H1 (cell line): Measurements from ENCODE around the gene ZNF493. TPM values are rescaled to one million over a fixed set of nuclear protein-coding genes. Genes with fewer than 3 reads are reported as not detected.

Source experiments
- CTCF ChIA-PET: fragments of 300-600 bp; sonication (Branson Sonifier 250); formaldehyde crosslinking; loops from one replicate; lab custom pipeline; 2021; ENCODE audit not compliant: partially characterized antibody; lab: Charles Lee
- POLR2A ChIA-PET: fragments of 300-600 bp; sonication (Branson Sonifier 250); formaldehyde crosslinking; loops from one replicate; lab custom pipeline; 2021; ENCODE audit warnings: inconsistent platforms; ENCODE audit not compliant: partially characterized antibody; lab: Charles Lee
- DNase-seq, 2 experiments: peaks; one replicate each; pipeline versions ENCODE4 v3.0.0 to v3.0.0-alpha.2; 2010 to 2022; ENCODE audit warnings: low spot score in 2 of 2, low read depth in 1 of 2, mixed read lengths in 1 of 2
- FAIRE-seq: peaks from 2 replicates; lab custom pipeline; 2011; peaks lifted over from hg19 to GRCh38; lab: Jason Lieb, UNC
- H2AFZ ChIP-seq: 2 replicates; pipeline ENCODE4 v1.8.1; 2012; ENCODE audit warnings: low read length, inconsistent platforms
- H2AK5ac ChIP-seq: 2 replicates; pipeline ENCODE4 v1.6.1; 2013; ENCODE audit warnings: low read depth, low read length
- H2BK120ac ChIP-seq: replicated peaks from 2 replicates; pipeline ENCODE3; 2013; ENCODE audit warnings: low read depth, low read length, inconsistent platforms
- H2BK12ac ChIP-seq: 2 replicates; pipeline ENCODE4 v1.6.1; 2013; ENCODE audit warnings: low read depth, low read length
- H2BK15ac ChIP-seq: 2 replicates; pipeline ENCODE4 v1.6.1; 2013; ENCODE audit warnings: low read length
- H2BK20ac ChIP-seq: 2 replicates; pipeline ENCODE4 v1.6.1; 2013; ENCODE audit warnings: low read length
- H2BK5ac ChIP-seq: 2 replicates; pipeline ENCODE4 v1.6.1; 2013; ENCODE audit warnings: low read depth, low read length
- H3K14ac ChIP-seq: 2 replicates; pipeline ENCODE4 v1.6.1; 2013; ENCODE audit warnings: inconsistent platforms; ENCODE audit not compliant: insufficient read length
- H3K18ac ChIP-seq: 2 replicates; pipeline ENCODE4 v1.6.1; 2013; ENCODE audit warnings: low read length; ENCODE audit errors: extremely low read depth
- H3K23ac ChIP-seq: 2 replicates; pipeline ENCODE4 v1.6.1; 2013; ENCODE audit warnings: inconsistent platforms; ENCODE audit not compliant: insufficient read length
- H3K23me2 ChIP-seq: 2 replicates; pipeline ENCODE4 v1.6.1; 2013; ENCODE audit warnings: low read depth, low read length
- H3K27ac ChIP-seq: 2 replicates; pipeline ENCODE4 v1.6.1; 2011; ENCODE audit warnings: low read depth, low read length, inconsistent platforms
- H3K27me3 ChIP-seq, 4 experiments: replicated peaks in 1 of 4; 1 replicate in 1 of 4; 2 replicates in 3 of 4; pipeline versions ENCODE4 v1.6.1 to v1.8.1; 2011 to 2013; ENCODE audit warnings: low read length in 3 of 4, mild to moderate bottlenecking in 3 of 4, inconsistent platforms in 2 of 4, mixed read lengths in 2 of 4, moderate library complexity in 1 of 4; ENCODE audit not compliant: control insufficient read depth in 3 of 4, insufficient read depth in 3 of 4; ENCODE audit errors: extremely low read depth in 1 of 4
- H3K36me3 ChIP-seq, 4 experiments: 2 replicates each; pipeline versions ENCODE4 v1.6.1 to v1.8.1; 2011 to 2013; ENCODE audit warnings: mild to moderate bottlenecking in 4 of 4, low read length in 3 of 4, moderate library complexity in 2 of 4, control low read depth in 1 of 4, inconsistent platforms in 1 of 4; ENCODE audit not compliant: insufficient read depth in 4 of 4, control insufficient read depth in 2 of 4
- H3K4ac ChIP-seq: replicated peaks from 2 replicates; pipeline ENCODE3; 2013; ENCODE audit warnings: low read length, low read depth, mixed read lengths, inconsistent platforms; ENCODE audit not compliant: insufficient read length
- H3K4me1 ChIP-seq, 4 experiments: replicated peaks in 1 of 4; 1 replicate in 1 of 4; 2 replicates in 3 of 4; pipeline versions ENCODE4 v1.6.1 to v1.8.1; 2011 to 2013; ENCODE audit warnings: low read length in 3 of 4, inconsistent platforms in 2 of 4, mixed read lengths in 1 of 4; ENCODE audit not compliant: insufficient read depth in 4 of 4, control insufficient read depth in 3 of 4
- H3K4me2 ChIP-seq, 2 experiments: 2 replicates each; pipeline versions ENCODE4 v1.6.1 to v1.8.1; 2011 to 2013; ENCODE audit warnings: low read depth in 2 of 2, low read length in 2 of 2, control low read depth in 1 of 2, inconsistent platforms in 1 of 2, mild to moderate bottlenecking in 1 of 2; ENCODE audit not compliant: insufficient read depth in 1 of 2
- H3K4me3 ChIP-seq, 4 experiments: fragments of 200-600, 300-600 bp in 1 of 4; sonication (generic), shearing (Covaris generic), sonication (Bioruptor Twin) in 1 of 4; 2 replicates each; pipeline versions ENCODE4 v1.5.1 to v1.8.1; 2011 to 2016; ENCODE audit warnings: low read length in 4 of 4, low read depth in 3 of 4, control low read depth in 2 of 4, inconsistent platforms in 2 of 4, mild to moderate bottlenecking in 2 of 4, mixed read lengths in 1 of 4, moderate library complexity in 1 of 4; ENCODE audit not compliant: insufficient read depth in 2 of 4; ENCODE audit errors: extremely low read depth in 1 of 4
- H3K56ac ChIP-seq: replicated peaks from 2 replicates; pipeline ENCODE3; 2013; ENCODE audit warnings: low read depth, mild to moderate bottlenecking, mixed read lengths, low read length, inconsistent platforms; ENCODE audit not compliant: insufficient read length
- H3K79me1 ChIP-seq: 2 replicates; pipeline ENCODE4 v1.6.1; 2013; ENCODE audit warnings: low read depth, low read length, control low read depth
- H3K79me2 ChIP-seq, 2 experiments: 2 replicates each; pipeline versions ENCODE4 v1.6.1 to v1.8.1; 2012 to 2013; ENCODE audit warnings: low read length in 2 of 2, mild to moderate bottlenecking in 2 of 2, inconsistent platforms in 1 of 2; ENCODE audit not compliant: insufficient read depth in 2 of 2, control insufficient read depth in 1 of 2
- H3K9ac ChIP-seq, 4 experiments: replicated peaks in 1 of 4; 1 replicate in 1 of 4; 2 replicates in 3 of 4; pipeline versions ENCODE4 v1.6.1 to v1.8.1; 2011 to 2013; ENCODE audit warnings: low read depth in 3 of 4, low read length in 3 of 4, control low read depth in 2 of 4, mild to moderate bottlenecking in 2 of 4, moderate library complexity in 2 of 4, inconsistent platforms in 1 of 4; ENCODE audit errors: extremely low read depth in 1 of 4
- H3K9me3 ChIP-seq, 2 experiments: 2 replicates each; pipeline versions ENCODE4 v1.6.1 to v1.8.1; 2012 to 2013; ENCODE audit warnings: mild to moderate bottlenecking in 2 of 2, moderate library complexity in 2 of 2, control low read depth in 1 of 2, inconsistent platforms in 1 of 2, low read depth in 1 of 2, low read length in 1 of 2, mixed read lengths in 1 of 2; ENCODE audit not compliant: insufficient read depth in 2 of 2
- H4K20me1 ChIP-seq, 2 experiments: replicated peaks in 1 of 2; 2 replicates each; pipeline versions ENCODE3 to v1.8.1; 2011 to 2013; ENCODE audit warnings: inconsistent platforms in 2 of 2, low read length in 2 of 2, mild to moderate bottlenecking in 1 of 2; ENCODE audit not compliant: insufficient read depth in 2 of 2, control insufficient read depth in 1 of 2
- H4K5ac ChIP-seq: 2 replicates; pipeline ENCODE4 v1.6.1; 2013; ENCODE audit warnings: low read length, low read depth, mixed read lengths, inconsistent platforms; ENCODE audit not compliant: insufficient read length
- H4K8ac ChIP-seq: 2 replicates; pipeline ENCODE4 v1.8.0; 2013; ENCODE audit warnings: mild to moderate bottlenecking, moderate library complexity, low read length, inconsistent platforms; ENCODE audit not compliant: insufficient read depth; ENCODE audit errors: extremely low read depth
- H4K91ac ChIP-seq: replicated peaks from 2 replicates; pipeline ENCODE3; 2013; ENCODE audit warnings: low read length, mixed read lengths, inconsistent platforms; ENCODE audit not compliant: insufficient read length
- ASH2L ChIP-seq: fragments of 200-600, 300-600 bp; sonication (generic); IDR thresholded peaks from one replicate; pipeline ENCODE4 v1.7.1; 2017; ENCODE audit warnings: low read length
- BCL11A ChIP-seq, 2 experiments: IDR thresholded peaks; one replicate each; pipeline ENCODE4 v1.6.1; 2011; ENCODE audit warnings: low read depth in 2 of 2, low read length in 2 of 2, mild to moderate bottlenecking in 2 of 2
- CEBPB ChIP-seq: IDR thresholded peaks from 2 replicates; pipeline ENCODE4 v1.6.1; 2012; ENCODE audit warnings: low read depth, low read length
- EGR1 ChIP-seq: IDR thresholded peaks from 2 replicates; pipeline ENCODE4 v1.6.1; 2011; ENCODE audit warnings: low read depth, low read length, borderline replicate concordance
- SIRT6 ChIP-seq: IDR thresholded peaks from one replicate; pipeline ENCODE4 v1.7.1; 2012; ENCODE audit warnings: low read length, inconsistent platforms
- SP2 ChIP-seq: IDR thresholded peaks from 2 replicates; pipeline ENCODE4 v1.6.1; 2012; ENCODE audit warnings: mild to moderate bottlenecking, low read length, inconsistent platforms
- SUZ12 ChIP-seq: fragments of 200-600 bp; sonication (generic); IDR thresholded peaks from 2 replicates; pipeline ENCODE4 v1.6.1; 2012; ENCODE audit warnings: mild to moderate bottlenecking, inconsistent platforms, low read length, moderate library complexity, mixed read lengths
- TCF12 ChIP-seq: IDR thresholded peaks from 2 replicates; pipeline ENCODE4 v1.6.1; 2011; ENCODE audit warnings: low read depth, mild to moderate bottlenecking, low read length
- polyA plus RNA-seq, 7 experiments: library from polyadenylated mRNA; depleted of rRNA in 3 of 7; stranded (reverse) in 5 of 7; unstranded in 2 of 7; fragments of >200 nt in 5 of 7; fragments of 200-250 nt in 2 of 7; gene quantifications; 1 replicate in 5 of 7; 2 replicates in 1 of 7; 4 replicates in 1 of 7; pipeline versions ENCODE4 v1.2.1 to v1.2.3, GENCODE V29; 2011 to 2013; ENCODE audit warnings: missing spikeins in 2 of 7, mixed read lengths in 2 of 7
- total RNA-seq: library from RNA; stranded (reverse); fragmentation: NEBNext Ultra II Directional; extraction: Animal tissue kit (Norgen Biotek cat#: 25700); gene quantifications from 2 replicates; pipeline ENCODE4 v1.2.1, GENCODE V29; 2021

Gene ZNF493
- total and polyA plus RNA-seq, 2 of the 8 experiments (the other 6 are each of a cell fraction or from before 2014, with no cell fraction given), result 9.0 to 32.2 TPM

GRCh38 chr19:21460686-21461085 lies 63.8 kb downstream of the ZNF493 start:
- Histone ChIP-seq H2BK20ac (no peak overlapping the region), H3K27ac (no peak overlapping the region), H4K20me1 (no peaks in the 10 kb centered on the region), H3K4me2 (no peak overlapping the region; a peak in 1 of 4 replicates), H3K9me3 (peaks cover 14 to 17% of the 10 kb centered on the region in 2 experiments; a peak in 3 of 4 replicates), H2BK120ac (no peak overlapping the region), H3K9ac (no peak overlapping the region), H3K56ac (no peak overlapping the region), H3K36me3 (peaks cover 0 to 46% (median 15%) of the 10 kb centered on the region in 4 experiments; a peak in 5 of 8 replicates), H3K4me1 (no peaks in the 10 kb centered on the region; a peak in 1 of 7 replicates), H3K18ac (no peak overlapping the region), H2BK15ac (no peak overlapping the region), H4K8ac (no peak overlapping the region), H3K4ac (no peak overlapping the region), H2AK5ac (no peak overlapping the region), H3K23ac (no peak overlapping the region), H2BK12ac (no peak overlapping the region), H3K27me3 (no peaks in the 10 kb centered on the region), H2BK5ac (no peak overlapping the region), H3K23me2 (no peaks in the 10 kb centered on the region), H4K91ac (no peak overlapping the region), H3K79me1 (0 out of 2 replicates have a peak, but pooled peaks cover 2% of the 10 kb centered on the region), H4K5ac (no peak overlapping the region), H3K4me3 (no peak overlapping the region), H3K14ac (no peak overlapping the region), H3K79me2 (peaks cover 16 to 78% of the 10 kb centered on the region in 2 experiments), H2AFZ (no peak overlapping the region)
- ChIA-PET CTCF (interaction anchor here (1.3 kb wide), 1 partner anchor 23 kb away, joined by 4 read pairs; no protein-coding TSS in a partner anchor), POLR2A (interaction anchor here (0.9 to 2.0 kb wide), 5 partner anchors 8 to 132 kb away, joined by 3 to 6 read pairs (median 3); partner anchors contain the start of genes ZNF429 and ZNF708)
- TF ChIP-seq SP2 (no peak), BCL11A (IDR thresholded peaks at IDR 0.05; ENCODE audit: low read depth in 2 of 2, low read length in 2 of 2) (no peak), EGR1 (no peak), CEBPB (no peak), TCF12 (no peak), SUZ12 (no peak), ASH2L (no peak), SIRT6 (no peak)
- FAIRE-seq, result peak; percentile 24
- no peak for DNase-seq
